Naive thymus-derived CD4-positive, alpha-beta T cell (primary cell): ENCODE results near the gene TMEM223. TPM values are rescaled to one million over a fixed set of nuclear protein-coding genes. Genes with fewer than 3 reads are reported as not detected.
"Not testable (repeated sequence)": the region's sequence is repeated elsewhere in the genome, so short reads cannot be mapped to it uniquely, and the experiment has no call there.

Experiments
- ATAC-seq: fragments of 150-1000 bp; cut with Tn5 transposase; 2 replicates; pipeline ENCODE4 v1.10.0; 2021; ENCODE audit warnings: mild to moderate bottlenecking, moderate library complexity
- CTCF ChIA-PET: fragments of 350-600 bp; sonication (Branson Sonifier 250); formaldehyde crosslinking; loops from one replicate; lab custom pipeline; 2021; ENCODE audit warnings: antibody characterized with exemption; lab: Charles Lee
- POLR2A ChIA-PET: fragments of 350-600 bp; sonication (Branson Sonifier 250); formaldehyde crosslinking; loops from one replicate; lab custom pipeline; 2021; ENCODE audit warnings: antibody characterized with exemption, inconsistent platforms; lab: Charles Lee
- DNase-seq, 9 donors: peaks; one replicate each; pipeline versions ENCODE4 v3.0.0 to v3.0.0-alpha.2; 2020 to 2022; ENCODE audit warnings: mixed read lengths in 1 of 9
- H3K27ac ChIP-seq: one replicate; pipeline ENCODE4 v1.7.0; 2013; ENCODE audit warnings: mild to moderate bottlenecking, low read depth, low read length, moderate library complexity
- H3K27me3 ChIP-seq, 2 donors: one replicate each; pipeline ENCODE4 v1.7.0; 2013; ENCODE audit warnings: low read length in 2 of 2, mild to moderate bottlenecking in 2 of 2, moderate library complexity in 2 of 2; ENCODE audit not compliant: control insufficient read depth in 2 of 2, insufficient read depth in 2 of 2
- H3K36me3 ChIP-seq, 3 experiments: 1 replicate in 2 of 3; 2 replicates in 1 of 3; pipeline ENCODE4 v1.7.0; 2013; ENCODE audit warnings: low read length in 3 of 3, mild to moderate bottlenecking in 3 of 3, moderate library complexity in 1 of 3; ENCODE audit not compliant: insufficient read depth in 3 of 3, control insufficient read depth in 2 of 3
- H3K4me1 ChIP-seq, 2 donors: one replicate each; pipeline ENCODE4 v1.7.0; 2013; ENCODE audit warnings: low read length in 2 of 2, mild to moderate bottlenecking in 2 of 2, moderate library complexity in 1 of 2; ENCODE audit not compliant: control insufficient read depth in 2 of 2, insufficient read depth in 2 of 2
- H3K4me3 ChIP-seq: 2 replicates; pipeline ENCODE4 v1.7.0; 2013; ENCODE audit warnings: mild to moderate bottlenecking, low read length
- H3K9me3 ChIP-seq, 3 experiments: 1 replicate in 2 of 3; 2 replicates in 1 of 3; pipeline ENCODE4 v1.7.0; 2013; ENCODE audit warnings: low read length in 3 of 3; ENCODE audit not compliant: control insufficient read depth in 2 of 3
- H3K27ac Mint-ChIP-seq, 9 donors: one replicate each; pipeline ENCODE4 v1.8.0; 2020 to 2022; ENCODE audit warnings: mixed read lengths in 9 of 9, mild to moderate bottlenecking in 8 of 9, moderate library complexity in 5 of 9, inconsistent platforms in 2 of 9
- H3K27me3 Mint-ChIP-seq, 5 donors: one replicate each; pipeline ENCODE4 v1.8.0; 2021 to 2022; ENCODE audit warnings: mixed read lengths in 5 of 5, mild to moderate bottlenecking in 1 of 5
- H3K36me3 Mint-ChIP-seq, 5 donors: one replicate each; pipeline ENCODE4 v1.8.0; 2020 to 2022; ENCODE audit warnings: mixed read lengths in 5 of 5, mild to moderate bottlenecking in 3 of 5, inconsistent platforms in 1 of 5
- H3K4me1 Mint-ChIP-seq, 7 donors: one replicate each; pipeline ENCODE4 v1.8.0; 2020 to 2022; ENCODE audit warnings: mixed read lengths in 7 of 7, mild to moderate bottlenecking in 3 of 7, inconsistent platforms in 1 of 7
- H3K4me3 Mint-ChIP-seq, 10 donors: one replicate each; pipeline ENCODE4 v1.8.0; 2020 to 2022; ENCODE audit warnings: mild to moderate bottlenecking in 10 of 10, mixed read lengths in 10 of 10, moderate library complexity in 6 of 10, inconsistent platforms in 2 of 10
- H3K9me3 Mint-ChIP-seq, 11 donors: one replicate each; pipeline ENCODE4 v1.8.0; 2020 to 2022; ENCODE audit warnings: mixed read lengths in 11 of 11, mild to moderate bottlenecking in 4 of 11, inconsistent platforms in 1 of 11, moderate library complexity in 1 of 11
- intact Hi-C, 2 donors: fragments of 100-400 bp; cut with micrococcal nuclease; formaldehyde crosslinking; loops; one replicate each; pipeline ENCODE4 v1.15.1; 2023
- polyA plus RNA-seq, 2 donors: library from polyadenylated mRNA; unstranded; fragments of 300-500 nt; fragmentation: Illumina TruSeq; gene quantifications; one replicate each; pipeline ENCODE4 v1.2.3, GENCODE V29; 2021
- total RNA-seq, 6 experiments: library from RNA in 5 of 6; stranded (reverse) in 5 of 6; gene quantifications; 1 replicate in 5 of 6; 2 replicates in 1 of 6; pipeline ENCODE4 v1.2.3 and lab custom pipeline; 2021 to 2026

The TMEM223 gene
- total and polyA plus RNA-seq, 7 experiments from 2014 or later, result 6.3 to 60.4 (median 21.8) TPM

- peak within 1 kb of the TSS; percentile 66 for H3K4me3 ChIP-seq
- DNase-seq (peak; percentile 80 to 98 (median 82)), ATAC-seq (peak; percentile 92)
- peaks cover 10 to 13% of the 10 kb centered on the region in 2 donors for H3K4me1 ChIP-seq
- H3K27me3 ChIP-seq, result no peaks in the 10 kb centered on the region
- peaks cover 17 to 37% (median 27%) of the 10 kb centered on the region in 7 donors for H3K4me1 Mint-ChIP-seq
- peak within 1 kb of the TSS; percentile 88 to 98 (median 94) for H3K4me3 Mint-ChIP-seq
- no peaks in the 10 kb centered on the region for H3K27me3 Mint-ChIP-seq
- H3K36me3 Mint-ChIP-seq, result peaks cover 0 to 15% (median 6%) of the 10 kb centered on the region in 5 donors
- H3K27ac Mint-ChIP-seq, result peak within 1 kb of the TSS; percentile 89 to 97 (median 94)
- H3K36me3 ChIP-seq, result peaks cover 0 to 26% (median 0%) of the 10 kb centered on the region in 3 experiments
- no peaks in the 10 kb centered on the region for H3K9me3 ChIP-seq
- CTCF ChIA-PET, result interaction anchor here (0.6 to 2.2 kb wide), 4 partner anchors 9 to 85 kb away, joined by 3 to 10 read pairs (median 5); no protein-coding TSS in a partner anchor
- POLR2A ChIA-PET, result interaction anchor here (0.7 to 7.7 kb wide), 27 partner anchors 9 to 179 kb away, joined by 3 to 74 read pairs (median 6); partner anchors contain the start of genes C11orf98, CSKMT, HNRNPUL2 and INTS5
- intact Hi-C loops, result loop anchor here (1.0 kb wide), 10 partner anchors 10 to 180 kb away; partner anchors contain the start of genes POLR2G (in 2 of the 2), WDR74 (in 2 of the 2), ZBTB3 (in 2 of the 2) and HNRNPUL2 (in 1 of the 2)
- H3K9me3 Mint-ChIP-seq, result no peaks in the 10 kb centered on the region
- peak within 1 kb of the TSS; percentile 82 for H3K27ac ChIP-seq
These were observed 20.4 kb downstream of the TMEM223 start, which contains the start of gene TAF6L for GRCh38 chr11:62771144-62772021. Gene TAF6L, plus strand, starts transcription at chr11:62771396. Its CDS starts 4,388 bp downstream, at chr11:62775784.

- H3K27ac ChIP-seq, result peak overlapping the region; percentile 82
- Mint-ChIP-seq H3K4me3 (peak overlapping the region; percentile 88 to 98 (median 94)), H3K4me1 (peaks cover 17 to 41% (median 27%) of the 10 kb centered on the region in 7 donors), H3K36me3 (peaks cover 0 to 15% (median 5%) of the 10 kb centered on the region in 5 donors), H3K9me3 (no peaks in the 10 kb centered on the region), H3K27ac (peak overlapping the region; percentile 89 to 97 (median 94)), H3K27me3 (no peaks in the 10 kb centered on the region)
- ChIA-PET POLR2A (interaction anchor here (0.7 to 7.7 kb wide), 24 partner anchors 9 to 178 kb away, joined by 3 to 74 read pairs (median 7); partner anchors contain the start of genes C11orf98, CSKMT, HNRNPUL2 and NXF1), CTCF (interaction anchor here (0.6 to 2.2 kb wide), 5 partner anchors 9 to 86 kb away, joined by 3 to 6 read pairs (median 4); partner anchors contain the start of gene ZBTB3)
- intact Hi-C loops, result loop anchor here (1.0 kb wide), 10 partner anchors 9 to 179 kb away; partner anchors contain the start of genes POLR2G (in 2 of the 2), WDR74 (in 2 of the 2), ZBTB3 (in 2 of the 2) and HNRNPUL2 (in 1 of the 2)
- DNase-seq, result peak in 2 of 9 donors; percentile 20 to 42
- peak overlapping the region; percentile 66 for H3K4me3 ChIP-seq
- peaks cover 10 to 13% of the 10 kb centered on the region in 2 donors for H3K4me1 ChIP-seq
- no peak for ATAC-seq
- H3K36me3 ChIP-seq, result peaks cover 0 to 28% (median 0%) of the 10 kb centered on the region in 3 experiments
- no peaks in the 10 kb centered on the region for H3K9me3 ChIP-seq
- no peaks in the 10 kb centered on the region for H3K27me3 ChIP-seq
These were observed 21.0 kb downstream of the TMEM223 start for GRCh38 chr11:62770778-62771143.

GRCh38 chr11:62760867-62761227 lies 31.0 kb downstream of the TMEM223 start:
- intact Hi-C loops, result loop anchor here (1.0 to 2.0 kb wide), 9 partner anchors 8 to 120 kb away; partner anchors contain the start of genes TAF6L (in 2 of the 2), BSCL2 (in 1 of the 2), GNG3 (in 1 of the 2) and HNRNPUL2 (in 1 of the 2)
- H3K9me3 ChIP-seq, H3K27me3 ChIP-seq, H3K4me3 ChIP-seq, H3K9me3 Mint-ChIP-seq, H3K36me3 ChIP-seq, DNase-seq, ATAC-seq, H3K27me3 Mint-ChIP-seq: not testable (repeated sequence)
- H3K27ac Mint-ChIP-seq, result peak overlapping the region; percentile 85 to 98 (median 97)
- Histone ChIP-seq H3K4me1 (peaks cover 9 to 14% of the 10 kb centered on the region in 2 donors), H3K27ac (peak overlapping the region; percentile 65)
- ChIA-PET POLR2A (interaction anchor here (0.6 to 4.3 kb wide), 24 partner anchors 7 to 1392 kb away, joined by 3 to 49 read pairs (median 6); partner anchors contain the start of genes C11orf98, CSKMT, HNRNPUL2 and SLC3A2), CTCF (interaction anchor here (0.5 to 2.6 kb wide), 5 partner anchors 25 to 336 kb away, joined by 3 to 18 read pairs (median 4); partner anchors contain the start of gene TMEM179B)
- peaks cover 0 to 11% (median 7%) of the 10 kb centered on the region in 5 donors for H3K36me3 Mint-ChIP-seq
- peak overlapping the region; percentile 14 to 99 (median 98) for H3K4me3 Mint-ChIP-seq
- H3K4me1 Mint-ChIP-seq, result peaks cover 13 to 33% (median 21%) of the 10 kb centered on the region in 7 donors

GRCh38 chr11:62757846-62758788 lies 33.7 kb downstream of the TMEM223 start:
- CTCF ChIA-PET, result no interaction called here

GRCh38 chr11:62755086-62755615 lies 36.7 kb downstream of the TMEM223 start:
- Mint-ChIP-seq H3K9me3 (no peaks in the 10 kb centered on the region), H3K27me3 (no peaks in the 10 kb centered on the region), H3K4me3 (peak overlapping the region in 7 of 10 donors; percentile 39 to 98 (median 64)), H3K27ac (peak overlapping the region in 7 of 9 donors; percentile 2 to 76 (median 69)), H3K36me3 (peaks cover 0 to 4% (median 0%) of the 10 kb centered on the region in 5 donors), H3K4me1 (peaks cover 5 to 33% (median 25%) of the 10 kb centered on the region in 7 donors)
- Histone ChIP-seq H3K36me3 (peaks cover 0 to 17% (median 0%) of the 10 kb centered on the region in 3 experiments), H3K4me1 (peaks cover 15 to 16% of the 10 kb centered on the region in 2 donors), H3K27me3 (no peaks in the 10 kb centered on the region), H3K4me3 (no peak overlapping the region), H3K27ac (no peak overlapping the region), H3K9me3 (no peaks in the 10 kb centered on the region)
- intact Hi-C loops, result no loop called here
- ChIA-PET CTCF (interaction anchor here (0.6 to 2.1 kb wide), 3 partner anchors 8 to 31 kb away, joined by 3 to 17 read pairs (median 5); partner anchors contain the start of gene TMEM179B), POLR2A (interaction anchor here (0.6 to 7.7 kb wide), 19 partner anchors 7 to 1519 kb away, joined by 3 to 195 read pairs (median 20); partner anchors contain the start of genes BSCL2, C11orf98, CSKMT and EEF1G)
- no peak for ATAC-seq
- DNase-seq, result no peak

More at GRCh38 chr11:62757846-62758788, 33.7 kb downstream of the TMEM223 start:
- H3K27me3 ChIP-seq, result no peaks in the 10 kb centered on the region
- H3K36me3 ChIP-seq, result peaks cover 0 to 2% (median 0%) of the 10 kb centered on the region in 3 experiments
- no peak for DNase-seq
- no peak for ATAC-seq
- intact Hi-C loops, result no loop called here
- POLR2A ChIA-PET, result interaction anchor here (0.9 to 1.7 kb wide), 6 partner anchors 29 to 98 kb away, joined by 3 to 7 read pairs (median 4); partner anchors contain the start of genes TMEM179B and TTC9C
- H3K4me3 ChIP-seq, result no peak overlapping the region
- no peaks in the 10 kb centered on the region for H3K9me3 ChIP-seq
- Mint-ChIP-seq H3K36me3 (peaks cover 0 to 4% (median 3%) of the 10 kb centered on the region in 5 donors), H3K27ac (peak overlapping the region in 1 of 9 donors; percentile 76), H3K4me1 (peaks cover 13 to 35% (median 30%) of the 10 kb centered on the region in 7 donors), H3K4me3 (no peak overlapping the region), H3K27me3 (no peaks in the 10 kb centered on the region), H3K9me3 (no peaks in the 10 kb centered on the region)
- H3K27ac ChIP-seq, result no peak overlapping the region
- peaks cover 14 to 19% of the 10 kb centered on the region in 2 donors for H3K4me1 ChIP-seq
